Measurements from ENCODE around the gene DSTYK. TPM values are rescaled to one million over a fixed set of nuclear protein-coding genes. Genes with fewer than 3 reads are reported as not detected.

DSTYK gene
- total RNA-seq, 1 experiment from 2014 or later, result 7.4 TPM

DNA sequence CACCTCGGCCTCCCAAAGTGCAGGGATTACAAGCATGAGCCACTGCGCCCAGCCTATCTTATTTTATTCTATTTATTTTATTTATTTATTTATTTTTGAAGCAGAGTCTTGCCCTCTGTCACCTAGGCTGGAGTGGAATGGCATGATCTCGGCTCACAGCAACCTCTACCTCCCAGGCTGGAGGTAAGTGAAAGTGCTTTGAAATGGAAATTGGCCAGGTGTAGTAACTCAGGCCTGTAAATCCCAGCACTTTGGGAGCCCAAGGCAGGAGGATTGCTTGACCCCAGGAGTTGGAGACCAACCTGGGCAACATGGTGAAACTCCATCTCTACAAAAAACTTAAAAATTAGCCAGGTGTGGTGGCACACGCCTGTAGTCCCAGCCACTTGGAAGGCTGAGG lies 5.1 kb upstream of the DSTYK start:
- DNase-seq (ENCODE audit: low read depth), result no peak

DNA sequence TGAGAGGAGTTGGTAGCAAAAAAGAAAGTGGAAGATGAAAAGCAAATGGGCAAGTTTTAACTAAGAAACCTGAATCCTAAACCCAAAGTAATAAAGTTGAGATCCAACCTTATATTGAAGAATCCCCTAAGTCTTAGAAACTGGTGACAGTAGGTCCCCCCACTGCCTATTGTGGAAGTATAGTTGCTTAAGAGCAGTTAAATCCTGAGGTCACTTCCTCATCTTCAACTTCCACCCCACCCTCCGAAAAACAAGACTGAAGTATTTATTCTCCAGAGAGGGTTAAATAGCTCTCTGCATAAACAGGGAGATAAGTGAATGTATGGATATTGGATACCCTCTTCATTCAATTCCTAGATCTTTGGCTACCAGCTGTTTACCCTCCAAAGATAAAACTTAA lies 3.3 kb upstream of the DSTYK start:
- no peak for DNase-seq (ENCODE audit: low read depth)

DNA sequence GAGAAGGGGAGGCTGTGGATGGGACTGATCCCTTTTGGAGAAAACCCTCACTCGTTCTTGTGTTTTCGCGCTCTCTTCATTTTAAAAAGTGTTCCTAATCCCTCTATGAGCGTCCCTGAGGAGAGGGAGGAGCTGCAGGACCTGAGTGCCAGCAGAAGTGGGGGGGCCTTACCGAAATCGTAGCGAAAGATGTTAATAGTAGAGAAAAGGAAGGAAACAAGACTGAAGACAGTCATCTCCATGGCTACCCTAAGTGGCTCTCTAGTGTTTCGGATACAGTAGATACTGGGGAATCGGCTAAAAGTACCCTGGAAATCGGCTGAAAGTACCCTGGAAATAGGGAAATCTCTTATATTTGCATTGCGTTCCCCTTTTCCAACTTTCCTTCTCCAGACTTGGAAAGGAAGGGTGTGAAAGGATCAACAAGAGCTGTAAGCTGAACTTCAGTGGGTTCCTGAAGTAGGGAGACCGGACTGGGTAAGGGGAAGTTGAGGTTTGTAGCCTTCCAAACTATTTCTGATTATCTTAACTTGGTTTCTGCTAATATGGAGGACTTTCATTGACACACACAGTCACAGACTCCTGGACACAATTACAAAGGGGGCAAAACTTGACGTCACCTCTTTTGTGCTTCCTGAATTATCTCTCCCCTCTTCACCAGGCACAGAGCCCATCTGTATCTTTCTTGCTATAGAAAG lies 486 bp upstream of the DSTYK start:
- DNase-seq (ENCODE audit: low read depth), result no peak

DNA sequence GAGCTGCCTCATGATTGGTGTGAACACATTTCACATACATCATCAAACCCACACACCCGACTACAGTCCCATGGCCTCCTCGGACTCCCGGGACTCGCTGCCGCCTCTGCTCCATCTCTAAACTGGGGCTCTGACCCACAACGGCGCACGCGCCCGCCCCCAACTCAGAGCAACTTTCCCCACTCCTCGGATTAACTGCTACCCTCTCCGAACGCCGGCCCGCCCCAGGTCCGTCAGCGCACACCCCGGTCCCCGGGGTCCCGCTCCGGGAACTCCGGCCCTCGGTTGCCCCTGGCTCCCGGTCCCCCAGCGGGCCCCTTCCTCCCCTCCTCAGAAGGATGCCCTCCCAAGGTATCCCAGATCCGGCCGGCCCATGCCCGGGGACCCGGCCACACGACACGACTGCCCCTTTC lies 740 bp downstream of the DSTYK start:
- DNase-seq (ENCODE audit: low read depth), result peak; percentile 11

DNA sequence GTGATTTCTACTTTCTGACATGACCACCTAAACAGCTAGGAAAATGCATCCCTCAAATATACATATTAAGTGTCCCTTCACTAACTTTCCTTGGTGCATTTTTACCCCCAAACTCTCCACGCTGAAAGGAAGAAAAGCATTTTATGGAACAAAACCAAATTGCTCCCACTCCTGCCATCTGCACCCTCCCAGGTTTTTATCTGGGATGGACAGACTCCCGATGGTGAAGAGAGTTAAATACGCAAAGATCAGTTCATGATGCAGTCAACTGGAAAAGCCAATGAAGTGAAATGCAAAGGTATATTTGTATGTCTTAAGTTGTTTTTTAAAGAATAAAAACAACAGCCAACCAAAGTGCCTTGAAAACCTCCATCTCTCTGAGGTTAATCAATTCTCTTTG lies 2.7 kb downstream of the DSTYK start:
- DNase-seq (ENCODE audit: low read depth), result no peak

DNA sequence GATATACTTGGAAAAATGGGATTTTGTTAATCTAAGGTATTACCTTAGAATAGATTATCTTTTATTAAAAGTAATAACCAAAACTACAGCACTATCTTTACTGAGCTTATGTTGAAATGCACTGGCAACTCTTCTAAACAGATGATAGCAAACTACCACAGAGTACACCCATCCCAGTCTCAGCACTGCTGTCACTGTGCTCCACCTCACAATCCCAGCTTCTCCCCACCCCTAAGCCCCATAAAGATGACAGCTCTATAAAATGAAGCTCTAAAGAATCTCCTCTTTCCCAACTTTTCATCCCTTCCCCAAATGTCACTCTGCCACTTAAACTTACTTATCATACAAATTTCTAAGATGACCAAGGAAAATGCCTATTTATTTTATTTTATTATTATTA lies 6.4 kb downstream of the DSTYK start:
- DNase-seq (ENCODE audit: low read depth), result no peak

DNA sequence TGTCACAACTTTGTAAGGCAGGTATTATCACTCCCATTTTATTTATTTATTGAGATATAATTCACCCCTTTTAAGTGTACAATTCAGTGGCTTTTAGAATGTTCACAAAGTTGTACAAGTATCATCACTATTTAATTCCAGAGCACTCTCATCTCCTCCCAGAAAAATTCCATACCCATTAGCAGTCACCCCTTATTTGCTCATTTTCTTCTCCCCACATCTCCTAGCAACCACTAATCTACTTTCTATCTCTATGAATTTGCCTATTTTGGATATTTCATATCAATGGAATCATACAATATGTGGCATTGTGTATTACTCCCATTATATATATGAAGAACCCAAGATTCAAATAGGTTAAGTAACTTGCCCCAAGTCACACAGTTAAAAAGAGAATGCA lies 7.0 kb downstream of the DSTYK start:
- DNase-seq (ENCODE audit: low read depth), result peak; percentile 48

DNA sequence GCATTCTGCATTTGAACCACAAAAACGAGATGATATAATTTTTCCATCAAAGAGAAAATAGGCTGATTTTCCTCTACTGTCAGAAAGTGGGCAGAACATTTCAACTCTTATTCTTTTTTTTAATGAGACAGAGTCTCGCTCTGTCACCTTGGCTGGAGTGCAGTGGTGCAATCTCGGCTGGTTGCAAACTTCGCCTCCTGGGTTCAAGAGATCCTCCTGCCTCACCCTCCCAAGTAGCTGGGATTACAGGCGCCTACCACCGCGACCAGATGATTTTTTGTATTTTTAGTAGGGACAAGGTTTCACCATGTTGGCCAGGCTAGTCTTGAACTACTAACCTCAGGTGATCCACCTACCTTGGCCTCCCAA lies 11.6 kb downstream of the DSTYK start:
- DNase-seq (ENCODE audit: low read depth), result no peak

DNA sequence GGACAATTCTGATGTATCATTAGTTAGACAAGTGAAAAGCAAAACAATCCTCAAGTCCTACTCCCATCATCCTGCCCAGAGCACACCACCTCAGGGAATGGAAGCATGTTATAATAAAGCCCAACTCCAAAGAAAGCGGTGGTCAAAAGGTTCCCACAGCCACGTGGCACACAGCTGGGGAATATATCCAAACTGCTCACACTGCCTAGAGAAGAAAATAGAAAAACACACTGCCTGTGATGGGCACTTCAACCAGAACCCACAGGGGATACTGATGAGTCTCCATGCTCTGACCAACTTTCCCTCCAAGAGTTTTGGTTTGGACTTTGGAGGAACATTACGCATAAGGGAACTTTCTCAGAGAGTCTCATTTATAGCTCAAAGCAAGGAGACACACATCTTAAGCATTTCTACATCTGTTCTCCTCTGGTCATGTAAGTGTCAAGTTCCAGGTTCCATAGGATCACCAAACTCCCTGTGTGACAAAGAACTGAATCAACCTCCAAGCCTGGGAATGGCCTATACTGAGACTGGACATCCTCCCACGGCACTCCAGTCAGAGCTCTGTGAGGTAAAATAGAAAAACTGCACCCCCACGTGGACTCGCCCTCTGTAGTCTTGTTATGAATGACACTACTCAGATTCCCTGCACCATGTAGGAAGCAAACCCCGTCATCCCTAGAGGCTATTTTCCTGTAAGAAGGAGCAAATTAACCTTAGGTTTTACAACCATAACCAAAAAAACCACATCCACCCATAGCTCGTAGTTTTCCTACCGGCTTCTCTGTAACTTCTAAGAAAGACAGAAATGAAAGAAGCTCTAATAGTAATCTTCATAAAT lies 12.2 kb downstream of the DSTYK start:
- peak; percentile 94 for DNase-seq (ENCODE audit: low read depth)

DNA sequence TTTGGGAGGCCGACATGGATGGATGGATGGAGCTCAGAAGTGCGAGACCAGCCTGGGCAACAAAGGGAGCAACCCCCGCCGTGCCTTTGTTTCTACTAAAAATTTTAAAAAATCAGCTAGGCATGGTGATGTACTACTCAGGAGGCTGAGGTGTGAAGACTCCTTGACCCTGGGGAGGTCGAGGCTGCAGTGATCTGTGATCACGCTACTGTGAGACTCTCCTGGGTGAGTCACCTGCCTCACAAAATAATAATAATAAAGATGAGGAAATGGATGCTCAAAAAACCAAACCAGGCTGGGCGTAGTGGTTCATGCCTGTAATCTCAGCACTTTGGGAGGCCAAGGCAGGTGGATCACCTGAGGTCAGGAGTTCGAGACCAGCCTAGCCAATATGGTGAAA lies 19.2 kb downstream of the DSTYK start:
- DNase-seq (ENCODE audit: low read depth), result no peak

DNA sequence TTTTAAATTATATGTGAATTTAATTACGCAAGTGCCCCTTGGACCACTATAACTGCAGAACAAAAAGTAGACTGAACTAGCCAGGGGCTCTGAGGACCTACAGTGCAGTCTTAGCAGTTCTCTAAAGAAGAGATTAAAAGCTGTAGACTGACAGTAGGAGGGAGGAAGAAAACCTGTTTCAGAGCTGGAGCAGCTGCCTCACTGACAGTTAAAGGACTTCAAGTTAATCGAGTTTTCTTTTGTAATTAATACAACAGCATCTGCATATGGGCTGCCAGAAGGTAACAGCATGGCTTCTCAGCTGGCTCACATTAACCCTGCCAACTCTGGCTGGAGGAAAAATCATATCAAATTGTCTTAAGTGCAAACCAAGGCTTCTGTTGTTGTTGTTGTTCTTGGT lies 19.9 kb downstream of the DSTYK start:
- no peak for DNase-seq (ENCODE audit: low read depth)

DNA sequence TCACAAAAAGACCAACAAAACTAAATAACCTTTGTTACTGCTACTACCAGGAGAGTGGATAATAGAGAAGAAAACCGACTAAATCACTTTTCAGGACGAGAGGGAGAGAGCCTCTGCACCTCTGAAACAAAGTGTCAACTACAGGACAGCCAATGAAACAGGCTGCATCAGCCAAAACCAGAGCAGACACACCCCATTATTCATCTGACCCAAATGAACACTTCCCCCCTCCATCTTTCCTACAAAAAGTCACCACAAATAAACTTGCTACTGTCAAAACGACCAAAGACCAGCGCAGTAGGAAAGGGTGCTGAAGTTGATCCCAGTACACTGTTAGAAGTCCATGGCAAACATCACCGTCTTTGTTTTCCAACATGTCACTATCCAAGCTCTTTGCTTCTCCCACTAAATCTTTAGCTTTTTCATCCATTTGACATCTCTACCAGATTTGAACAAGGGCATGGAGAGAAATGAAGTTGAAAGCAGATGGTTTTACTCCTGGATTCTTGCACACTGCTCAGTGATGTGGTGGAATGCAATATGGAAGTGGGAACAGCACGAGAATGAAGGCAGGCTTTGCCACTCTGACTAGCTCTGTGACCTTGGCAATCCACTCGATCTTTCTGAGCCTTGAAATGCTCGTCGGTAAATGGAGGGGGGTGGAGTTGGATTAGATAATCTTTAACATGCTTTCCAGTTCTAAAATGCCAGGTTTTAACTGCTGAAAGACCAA lies 20.5 kb downstream of the DSTYK start:
- no peak for DNase-seq (ENCODE audit: low read depth)

DNA sequence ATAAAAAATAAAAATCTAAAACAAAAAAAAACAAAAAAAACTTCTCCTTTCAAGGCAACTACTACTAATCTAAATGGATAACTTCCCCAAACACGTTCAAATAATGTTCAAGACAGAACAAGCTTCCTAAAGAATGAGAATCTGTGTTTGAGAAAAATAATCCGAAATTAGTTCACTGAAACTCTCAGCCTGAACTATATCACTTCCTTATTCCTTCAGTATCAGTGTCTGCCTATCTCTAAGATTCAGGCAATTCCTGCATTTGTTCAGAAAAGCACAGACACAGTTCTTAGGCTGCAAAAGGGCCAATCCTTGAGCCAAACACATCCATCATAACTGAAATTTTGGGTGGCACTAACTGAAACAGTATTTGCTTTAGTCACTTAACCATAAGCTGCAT lies 22.4 kb downstream of the DSTYK start:
- DNase-seq (ENCODE audit: low read depth), result no peak

DNA sequence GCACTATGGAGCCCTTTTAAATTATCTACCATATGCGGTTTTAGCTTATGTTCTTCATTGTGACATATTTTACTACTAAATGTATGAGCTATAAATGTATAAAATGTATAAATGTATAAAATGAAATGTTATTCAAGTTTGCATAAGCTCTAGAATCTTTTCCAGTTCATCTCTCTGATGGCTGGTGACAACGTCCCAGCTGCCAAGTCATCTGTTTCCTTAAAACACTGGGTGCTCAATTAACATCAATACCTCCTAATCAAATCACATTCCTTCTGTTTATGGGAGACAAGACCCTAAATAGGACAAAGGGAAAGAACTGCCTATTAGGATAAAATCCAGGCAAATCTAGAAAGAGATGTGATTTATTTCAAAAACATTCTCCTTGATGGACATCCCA lies 22.9 kb downstream of the DSTYK start:
- no peak for DNase-seq (ENCODE audit: low read depth)

DNA sequence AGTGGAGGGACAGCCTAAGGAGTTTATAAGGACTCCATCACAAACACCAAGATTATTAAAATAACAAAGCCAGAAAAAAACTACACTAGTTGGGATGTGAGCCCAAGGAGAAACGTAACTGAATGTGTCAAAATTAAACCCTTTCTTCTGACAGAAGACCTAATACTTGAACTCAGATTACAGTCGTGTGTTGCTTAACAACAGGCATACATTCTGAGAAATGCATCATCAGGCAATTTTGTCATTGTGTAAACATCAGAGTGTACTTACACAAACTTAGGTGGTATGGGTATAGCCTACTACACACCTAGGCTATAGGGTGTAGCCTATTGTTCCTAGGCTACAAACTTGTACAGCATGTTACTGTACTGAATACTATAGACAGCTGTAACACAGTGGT lies 23.4 kb downstream of the DSTYK start:
- no peak for DNase-seq (ENCODE audit: low read depth)

DNA sequence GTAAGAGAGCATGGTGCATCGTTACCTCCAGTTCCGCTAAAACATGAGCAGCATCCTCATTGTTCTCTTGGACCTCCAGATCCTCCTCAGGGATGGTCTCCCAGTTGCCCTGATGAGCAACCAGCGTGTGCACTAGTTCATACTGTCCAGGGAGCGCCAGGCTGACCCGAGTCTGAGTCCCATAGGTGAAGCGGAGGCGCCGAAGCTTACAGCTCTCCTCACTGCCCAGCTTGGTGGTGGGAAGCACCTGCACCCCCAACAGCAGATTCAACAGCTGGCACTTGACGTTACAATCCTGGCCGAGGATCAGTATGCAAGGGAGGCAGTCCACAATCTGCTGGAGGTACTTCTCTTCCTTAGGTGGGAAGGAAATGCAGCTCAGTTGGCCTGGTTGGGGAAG lies 24.1 kb downstream of the DSTYK start:
- no peak for DNase-seq (ENCODE audit: low read depth)

DNA sequence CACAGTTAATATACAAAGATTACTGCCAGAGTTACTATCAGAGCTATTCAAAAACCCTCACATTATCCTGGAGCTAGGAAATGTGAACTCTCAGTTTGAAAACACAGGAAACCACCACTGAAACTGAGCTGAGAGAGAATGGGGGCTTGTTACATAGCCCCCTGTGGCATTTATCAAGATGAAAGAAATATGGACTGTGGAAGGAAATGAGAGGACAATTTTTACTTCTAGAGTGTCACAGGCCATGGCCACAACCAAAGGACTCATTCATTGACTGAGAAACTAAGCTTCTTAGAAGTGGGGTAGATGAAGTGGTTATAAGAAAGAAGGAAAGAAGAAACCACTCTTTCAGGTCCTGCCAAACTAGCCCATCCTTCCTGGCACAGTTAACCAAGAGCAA lies 25.3 kb downstream of the DSTYK start:
- no peak for DNase-seq (ENCODE audit: low read depth)

DNA sequence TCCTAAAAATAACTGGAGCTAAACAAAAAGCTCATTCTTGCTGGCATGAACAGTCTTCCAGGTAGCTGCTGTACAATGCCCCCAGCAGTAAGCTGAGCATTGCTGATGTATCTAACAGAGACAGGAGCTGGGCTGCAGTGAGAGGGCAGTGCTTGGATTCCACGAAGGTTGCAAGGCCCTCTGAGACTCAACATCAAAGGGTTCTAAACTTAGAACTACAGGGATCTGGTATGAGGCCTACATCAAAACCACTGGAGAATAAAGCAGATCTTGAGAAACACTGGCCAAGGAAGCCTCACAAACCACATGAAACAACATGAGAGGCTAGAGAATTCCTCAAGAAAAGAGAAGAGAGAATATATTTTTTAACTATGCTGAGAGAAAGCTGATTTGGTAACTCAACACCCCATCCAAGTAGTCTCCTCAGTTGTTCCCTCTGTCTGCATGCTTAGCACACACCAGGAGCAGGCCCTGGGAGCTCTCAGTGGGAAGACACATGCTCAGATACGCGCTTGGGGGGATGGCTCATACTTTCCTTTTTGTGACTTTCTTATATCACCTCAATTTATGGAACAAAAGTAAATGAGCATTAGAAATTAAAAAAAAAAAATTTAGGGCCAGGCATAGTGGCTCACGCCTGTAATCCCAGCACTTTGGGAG lies 27.7 kb downstream of the DSTYK start:
- no peak for DNase-seq (ENCODE audit: low read depth)

DNA sequence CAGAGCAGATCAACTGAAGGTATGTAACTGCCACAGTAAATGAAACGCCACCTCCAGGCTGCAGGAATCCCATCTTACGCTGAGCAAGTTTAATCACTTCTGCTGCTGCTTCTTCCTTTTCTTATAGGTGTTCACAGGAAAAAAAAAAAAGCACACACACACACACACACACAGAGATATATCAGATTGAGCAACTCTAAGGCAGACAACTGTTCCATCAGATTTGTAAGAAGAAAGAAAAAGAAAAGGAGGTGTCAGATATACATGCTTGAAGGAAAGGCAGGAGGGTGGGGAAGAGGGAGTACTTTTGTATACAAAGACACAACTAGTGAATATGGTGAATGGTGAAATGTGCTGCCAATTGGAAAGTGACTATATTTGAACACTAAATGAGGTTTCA lies 28.6 kb downstream of the DSTYK start:
- DNase-seq (ENCODE audit: low read depth), result no peak

DNA sequence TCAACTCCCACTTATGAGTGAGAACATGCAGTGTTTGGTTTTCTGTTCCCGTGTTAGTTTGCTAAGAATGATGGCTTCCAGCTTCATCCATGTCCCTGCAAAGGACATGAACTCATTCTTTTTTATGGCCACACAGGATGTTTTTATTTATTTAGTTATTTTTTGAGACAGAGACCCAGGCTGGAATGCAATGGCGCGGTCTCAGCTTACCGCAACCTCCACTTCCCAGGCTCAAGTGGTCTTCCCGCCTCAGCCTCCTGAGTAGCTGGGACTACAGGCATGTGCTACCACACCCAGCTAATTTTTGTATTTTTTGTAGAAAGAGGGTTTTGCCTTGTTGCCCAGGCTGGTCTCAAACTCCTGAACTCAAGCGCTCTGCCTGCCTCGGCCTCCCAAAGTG lies 31.2 kb downstream of the DSTYK start:
- peak; percentile 30 for DNase-seq (ENCODE audit: low read depth)

DNA sequence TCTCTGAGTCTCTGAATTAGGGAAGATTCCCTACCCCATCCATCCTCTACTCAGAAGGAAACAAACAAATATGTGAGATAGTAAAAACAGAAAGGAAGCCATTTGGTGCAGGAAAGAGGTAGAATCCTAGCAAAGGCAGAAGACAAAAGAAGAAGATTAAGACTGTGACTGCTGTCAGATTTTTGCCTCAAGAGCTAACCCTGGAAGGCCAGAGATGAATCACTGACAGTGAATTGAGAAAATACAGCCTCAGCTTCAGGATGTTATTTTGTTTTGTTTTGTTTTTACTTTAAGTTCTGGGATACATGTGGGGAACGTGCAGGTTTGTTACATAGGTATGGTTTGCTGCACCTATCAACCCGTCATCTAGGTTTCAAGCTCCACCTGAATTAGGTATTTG lies 31.7 kb downstream of the DSTYK start:
- DNase-seq (ENCODE audit: low read depth), result peak; percentile 37

DNA sequence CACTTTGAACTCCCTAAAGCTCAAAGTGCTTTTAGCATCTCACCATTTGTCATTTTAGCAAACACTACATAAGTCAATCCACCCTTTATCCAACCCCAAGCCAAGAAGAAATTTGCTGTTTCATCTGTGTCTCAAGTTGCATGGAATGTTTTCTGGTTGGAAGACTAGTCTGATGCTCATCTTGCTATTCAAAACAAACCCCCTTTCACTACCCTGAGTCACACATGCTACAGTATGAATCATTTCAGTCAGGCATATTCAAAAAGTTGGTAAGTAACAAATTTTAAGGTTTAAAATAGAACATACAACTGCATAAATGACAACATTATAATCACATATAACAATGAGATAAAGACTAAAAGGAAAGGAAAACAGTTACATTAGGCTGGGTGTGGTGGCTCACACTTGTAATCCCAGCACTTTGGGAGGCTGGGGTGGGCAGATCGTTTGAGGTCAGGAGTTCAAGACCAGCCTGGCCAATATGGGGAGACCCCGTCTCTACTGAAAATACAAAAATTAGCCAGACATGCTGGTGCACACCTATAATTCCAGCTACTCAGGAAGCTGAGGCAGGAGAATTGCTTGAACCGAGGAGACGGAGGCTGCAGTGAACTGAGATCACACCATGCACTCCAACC lies 38.7 kb downstream of the DSTYK start:
- DNase-seq (ENCODE audit: low read depth), result peak; percentile 97

All from M059J (cell line).